Measurements from ENCODE around the gene WDR82. TPM values are rescaled to one million over a fixed set of nuclear protein-coding genes. Genes with fewer than 3 reads are reported as not detected.

The WDR82 gene
- total and polyA plus RNA-seq, 10 of the 15 experiments (the other 5 are each of a cell fraction or from before 2014, with no cell fraction given), result 10.1 to 82.4 (median 48.7) TPM

- TF ChIP-seq REST (IDR thresholded peaks at IDR 0.05; ENCODE audit: low read depth, low read length) (no peak), BRCA1 (IDR thresholded peaks at IDR 0.05; ENCODE audit: low read depth, low read length) (no peak), ZNF274 (IDR thresholded peaks at IDR 0.05; ENCODE audit: insufficient read depth, insufficient read length) (no peak), ASH2L (IDR thresholded peaks at IDR 0.05; ENCODE audit: borderline replicate concordance, low read depth) (no peak), POU2F2 (IDR thresholded peaks at IDR 0.05; ENCODE audit: borderline replicate concordance, low read depth, low read length) (peak; percentile 39; the same call in 1 of the 3 replicates), CBFB (IDR thresholded peaks at IDR 0.05; ENCODE audit: low read depth) (no peak), TCF12 (IDR thresholded peaks at IDR 0.05; ENCODE audit: low read depth, low read length) (0 out of 2 replicates have a peak, but pooled peaks have one; percentile 25), NFIC (IDR thresholded peaks at IDR 0.05; ENCODE audit: low read depth, low read length) (no peak), E2F4 (IDR thresholded peaks at IDR 0.05; ENCODE audit: low read depth, low read length) (no peak), BMI1 (IDR thresholded peaks at IDR 0.05; ENCODE audit: borderline replicate concordance) (no peak), POLR2A (IDR thresholded peaks at IDR 0.05; ENCODE audit: low read depth, low read length) (peak; percentile 83), MXI1 (IDR thresholded peaks at IDR 0.05; ENCODE audit: low read depth, low read length) (peak; percentile 82), POLR2AphosphoS5 (IDR thresholded peaks at IDR 0.05; ENCODE audit: low read length) (peak; percentile 91), MYB (IDR thresholded peaks at IDR 0.05; ENCODE audit: borderline replicate concordance, low read depth, low read length) (no peak), STAT3 (IDR thresholded peaks at IDR 0.05; ENCODE audit: low read depth, low read length) (no peak), RBBP5 (conservative IDR thresholded peaks at IDR 0.05) (no peak), CTCF (IDR thresholded peaks at IDR 0.05 in 2 of 3, conservative IDR thresholded peaks at IDR 0.05 in 1 of 3; ENCODE audit: control insufficient read depth in 2 of 3, extremely low read depth in 1 of 3, insufficient read depth in 1 of 3, low read depth in 3 of 3, low read length in 3 of 3) (no peak), CREB1 (IDR thresholded peaks at IDR 0.05; ENCODE audit: low read depth) (peak; percentile 55; the same call in 1 of the 2 replicates)
- TF ChIP-seq, protein P1, sequence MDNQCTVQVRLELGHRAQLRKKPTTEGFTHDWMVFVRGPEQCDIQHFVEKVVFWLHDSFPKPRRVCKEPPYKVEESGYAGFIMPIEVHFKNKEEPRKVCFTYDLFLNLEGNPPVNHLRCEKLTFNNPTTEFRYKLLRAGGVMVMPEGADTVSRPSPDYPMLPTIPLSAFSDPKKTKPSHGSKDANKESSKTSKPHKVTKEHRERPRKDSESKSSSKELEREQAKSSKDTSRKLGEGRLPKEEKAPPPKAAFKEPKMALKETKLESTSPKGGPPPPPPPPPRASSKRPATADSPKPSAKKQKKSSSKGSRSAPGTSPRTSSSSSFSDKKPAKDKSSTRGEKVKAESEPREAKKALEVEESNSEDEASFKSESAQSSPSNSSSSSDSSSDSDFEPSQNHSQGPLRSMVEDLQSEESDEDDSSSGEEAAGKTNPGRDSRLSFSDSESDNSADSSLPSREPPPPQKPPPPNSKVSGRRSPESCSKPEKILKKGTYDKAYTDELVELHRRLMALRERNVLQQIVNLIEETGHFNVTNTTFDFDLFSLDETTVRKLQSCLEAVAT (IDR thresholded peaks at IDR 0.05), result 0 out of 2 replicates have a peak, but pooled peaks have one; percentile 73
- TF ChIP-seq, protein P2, sequence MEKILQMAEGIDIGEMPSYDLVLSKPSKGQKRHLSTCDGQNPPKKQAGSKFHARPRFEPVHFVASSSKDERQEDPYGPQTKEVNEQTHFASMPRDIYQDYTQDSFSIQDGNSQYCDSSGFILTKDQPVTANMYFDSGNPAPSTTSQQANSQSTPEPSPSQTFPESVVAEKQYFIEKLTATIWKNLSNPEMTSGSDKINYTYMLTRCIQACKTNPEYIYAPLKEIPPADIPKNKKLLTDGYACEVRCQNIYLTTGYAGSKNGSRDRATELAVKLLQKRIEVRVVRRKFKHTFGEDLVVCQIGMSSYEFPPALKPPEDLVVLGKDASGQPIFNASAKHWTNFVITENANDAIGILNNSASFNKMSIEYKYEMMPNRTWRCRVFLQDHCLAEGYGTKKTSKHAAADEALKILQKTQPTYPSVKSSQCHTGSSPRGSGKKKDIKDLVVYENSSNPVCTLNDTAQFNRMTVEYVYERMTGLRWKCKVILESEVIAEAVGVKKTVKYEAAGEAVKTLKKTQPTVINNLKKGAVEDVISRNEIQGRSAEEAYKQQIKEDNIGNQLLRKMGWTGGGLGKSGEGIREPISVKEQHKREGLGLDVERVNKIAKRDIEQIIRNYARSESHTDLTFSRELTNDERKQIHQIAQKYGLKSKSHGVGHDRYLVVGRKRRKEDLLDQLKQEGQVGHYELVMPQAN (conservative IDR thresholded peaks at IDR 0.05), result peak; percentile 18; the same call in 1 of the 2 replicates
Observed at GRCh38 chr3:52277071-52277964, 1.1 kb downstream of the WDR82 start (continued).
